ENCODE data around the gene CLSTN2.

The CLSTN2 gene

DNA sequence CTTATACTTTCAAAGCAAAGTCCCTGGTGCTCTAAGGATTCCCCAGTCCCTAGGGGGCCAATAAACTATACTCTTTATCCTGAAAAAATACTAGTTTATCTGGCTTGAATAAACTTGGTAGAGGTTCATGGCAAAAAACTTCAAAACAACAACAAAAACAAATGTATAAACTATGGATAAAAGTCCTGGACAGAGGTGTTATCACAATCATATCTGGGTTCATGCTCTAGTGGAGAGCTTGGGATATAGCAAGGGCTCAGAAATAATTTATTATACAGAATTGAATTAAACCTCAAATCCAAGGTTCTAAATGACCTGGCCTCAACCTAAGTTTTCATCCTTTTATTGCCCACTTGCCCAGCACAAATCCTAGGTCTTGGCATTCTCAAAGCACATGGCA lies 644.3 kb downstream of the CLSTN2 start:
- ChIA-PET POLR2A (no interaction called here), CTCF (no interaction called here)
- DNase-seq (ENCODE audit: extremely low spot score) = no peak
- no peak for TF ChIP-seq FOXK2 (IDR thresholded peaks at IDR 0.05)
- no peak for TF ChIP-seq FOXA1 (IDR thresholded peaks at IDR 0.05)
- no peak for TF ChIP-seq TARDBP (IDR thresholded peaks at IDR 0.05)
- TF ChIP-seq CTBP1 (IDR thresholded peaks at IDR 0.05; ENCODE audit: borderline replicate concordance) = no peak
- no peak for TF ChIP-seq NFRKB (IDR thresholded peaks at IDR 0.05)
- no peak for TF ChIP-seq HDGF (IDR thresholded peaks at IDR 0.05; ENCODE audit: borderline replicate concordance)
- TF ChIP-seq, protein P1, sequence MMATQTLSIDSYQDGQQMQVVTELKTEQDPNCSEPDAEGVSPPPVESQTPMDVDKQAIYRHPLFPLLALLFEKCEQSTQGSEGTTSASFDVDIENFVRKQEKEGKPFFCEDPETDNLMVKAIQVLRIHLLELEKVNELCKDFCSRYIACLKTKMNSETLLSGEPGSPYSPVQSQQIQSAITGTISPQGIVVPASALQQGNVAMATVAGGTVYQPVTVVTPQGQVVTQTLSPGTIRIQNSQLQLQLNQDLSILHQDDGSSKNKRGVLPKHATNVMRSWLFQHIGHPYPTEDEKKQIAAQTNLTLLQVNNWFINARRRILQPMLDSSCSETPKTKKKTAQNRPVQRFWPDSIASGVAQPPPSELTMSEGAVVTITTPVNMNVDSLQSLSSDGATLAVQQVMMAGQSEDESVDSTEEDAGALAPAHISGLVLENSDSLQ (IDR thresholded peaks at IDR 0.05) = no peak
- TF ChIP-seq LEF1 (IDR thresholded peaks at IDR 0.05; ENCODE audit: borderline replicate concordance) = no peak
- no peak for TF ChIP-seq ELF4 (IDR thresholded peaks at IDR 0.05)
- TF ChIP-seq L3MBTL2 (conservative IDR thresholded peaks at IDR 0.05) = no peak
- no peak for TF ChIP-seq ZNF384 (IDR thresholded peaks at IDR 0.05)
- TF ChIP-seq SP1 (IDR thresholded peaks at IDR 0.05) = no peak
- TF ChIP-seq BHLHE40 (IDR thresholded peaks at IDR 0.05; ENCODE audit: borderline replicate concordance) = no peak
- TF ChIP-seq SUZ12 (IDR thresholded peaks at IDR 0.05) = no peak

DNA sequence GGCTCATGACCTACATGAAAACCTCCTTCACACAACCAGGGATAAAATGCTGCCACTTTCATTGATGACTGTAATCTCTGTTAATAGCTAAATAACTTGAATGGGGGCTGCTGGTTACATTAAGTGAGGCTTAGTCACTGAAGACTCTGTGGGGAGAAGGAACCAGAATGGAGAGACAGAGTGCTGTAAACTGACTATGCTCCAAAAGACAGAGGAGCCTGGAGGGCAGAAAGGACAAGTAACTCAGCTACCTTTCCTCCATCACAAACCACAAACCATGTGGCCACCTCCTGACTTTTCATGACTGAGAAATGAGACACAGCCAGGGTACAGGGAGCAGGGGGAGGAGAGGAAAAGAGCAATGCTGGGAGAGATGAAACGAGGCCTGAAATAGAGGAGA lies 645.8 kb downstream of the CLSTN2 start:
- POLR2A ChIA-PET = no interaction called here
- TF ChIP-seq FOXA1 (IDR thresholded peaks at IDR 0.05) = no peak
- no peak for TF ChIP-seq TARDBP (IDR thresholded peaks at IDR 0.05)
- TF ChIP-seq LEF1 (IDR thresholded peaks at IDR 0.05; ENCODE audit: borderline replicate concordance) = no peak
- TF ChIP-seq SUZ12 (IDR thresholded peaks at IDR 0.05) = no peak
- CTCF ChIA-PET = interaction anchor here (1.2 kb wide), 1 partner anchor 71 kb away, joined by 3 read pairs; no protein-coding TSS in a partner anchor
- no peak for DNase-seq (ENCODE audit: extremely low spot score)

DNA sequence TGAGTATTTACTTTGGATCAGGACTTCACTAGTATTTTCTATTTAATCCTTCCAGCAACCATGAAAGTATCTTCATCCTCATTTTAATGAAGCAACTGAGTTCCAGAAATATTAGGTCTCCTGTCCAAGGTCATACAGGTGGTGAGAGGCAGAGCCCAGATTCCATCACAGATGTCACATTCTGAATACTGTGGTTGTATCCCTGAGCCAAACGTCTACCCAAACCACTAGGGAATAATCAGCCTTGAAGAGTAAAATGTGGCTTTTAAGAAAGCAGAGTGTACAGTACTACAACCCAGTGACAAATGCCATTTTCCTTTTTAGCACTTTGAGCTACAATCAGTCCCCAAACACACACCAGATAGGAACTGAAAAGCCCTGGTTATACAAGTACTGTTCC lies 649.6 kb downstream of the CLSTN2 start:
- POLR2A ChIA-PET = no interaction called here
- no peak for DNase-seq (ENCODE audit: extremely low spot score)
- CTCF ChIA-PET = no interaction called here
- TF ChIP-seq ARNT (IDR thresholded peaks at IDR 0.05) = no peak
- no peak for TF ChIP-seq ZNF384 (IDR thresholded peaks at IDR 0.05)

DNA sequence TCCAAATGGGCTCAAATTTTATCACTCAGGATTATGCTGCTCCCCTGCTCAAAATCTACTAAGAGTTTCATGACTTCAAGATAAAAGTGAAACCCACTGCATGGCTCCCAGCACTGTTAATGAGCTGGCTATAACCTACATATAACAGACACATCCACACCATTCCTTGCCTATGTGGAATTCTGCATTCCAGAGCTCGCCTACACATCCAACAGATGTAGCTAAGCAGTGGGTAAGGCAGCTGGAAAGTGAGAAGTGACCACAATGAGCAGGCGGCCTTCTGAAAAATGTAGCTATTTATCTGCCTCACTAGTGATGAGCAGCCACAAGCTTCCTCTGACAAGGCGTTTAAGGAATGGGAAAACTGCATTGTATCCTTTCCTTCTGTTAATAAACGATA lies 650.8 kb downstream of the CLSTN2 start:
- ChIA-PET CTCF (no interaction called here), POLR2A (no interaction called here)
- TF ChIP-seq FOXK2 (IDR thresholded peaks at IDR 0.05) (no peak), SUZ12 (IDR thresholded peaks at IDR 0.05) (no peak), NFRKB (IDR thresholded peaks at IDR 0.05) (no peak), FOXM1 (IDR thresholded peaks at IDR 0.05; ENCODE audit: borderline replicate concordance) (no peak), CTBP1 (IDR thresholded peaks at IDR 0.05; ENCODE audit: borderline replicate concordance) (no peak), ARNT (IDR thresholded peaks at IDR 0.05) (no peak), L3MBTL2 (conservative IDR thresholded peaks at IDR 0.05) (no peak), BHLHE40 (IDR thresholded peaks at IDR 0.05; ENCODE audit: borderline replicate concordance) (no peak), TARDBP (IDR thresholded peaks at IDR 0.05) (no peak), SP1 (IDR thresholded peaks at IDR 0.05) (no peak), ZNF384 (IDR thresholded peaks at IDR 0.05) (no peak)
- TF ChIP-seq, protein P1 (IDR thresholded peaks at IDR 0.05) = no peak
- no peak for DNase-seq (ENCODE audit: extremely low spot score)

DNA sequence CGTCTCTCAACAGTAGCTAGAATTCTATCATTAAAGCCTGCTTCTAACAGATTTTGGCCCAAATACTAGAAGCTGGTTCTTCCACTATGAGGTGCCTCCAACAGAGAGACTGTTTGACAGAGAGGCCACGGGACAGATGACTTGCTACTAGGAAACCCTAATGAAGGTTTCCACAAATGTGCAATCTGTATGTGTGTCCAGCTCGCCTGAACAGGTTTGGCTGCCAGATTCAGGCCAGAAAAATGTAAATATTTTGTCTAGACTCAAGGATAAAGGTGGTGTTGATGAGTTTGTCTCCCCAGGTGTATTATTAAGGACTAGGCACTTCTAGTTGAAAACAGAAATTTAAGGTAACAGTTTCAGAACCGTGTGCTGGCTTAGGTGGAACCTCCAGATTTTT lies 651.3 kb downstream of the CLSTN2 start:
- POLR2A ChIA-PET = no interaction called here
- no peak for TF ChIP-seq ZNF384 (IDR thresholded peaks at IDR 0.05)
- no peak for TF ChIP-seq CTBP1 (IDR thresholded peaks at IDR 0.05; ENCODE audit: borderline replicate concordance)
- TF ChIP-seq FOXK2 (IDR thresholded peaks at IDR 0.05) = no peak
- TF ChIP-seq FOXA1 (IDR thresholded peaks at IDR 0.05) = no peak
- no peak for TF ChIP-seq ARNT (IDR thresholded peaks at IDR 0.05)
- no peak for TF ChIP-seq TARDBP (IDR thresholded peaks at IDR 0.05)
- TF ChIP-seq HDGF (IDR thresholded peaks at IDR 0.05; ENCODE audit: borderline replicate concordance) = no peak
- TF ChIP-seq FOXM1 (IDR thresholded peaks at IDR 0.05; ENCODE audit: borderline replicate concordance) = no peak
- TF ChIP-seq SUZ12 (IDR thresholded peaks at IDR 0.05) = no peak
- TF ChIP-seq ELF4 (IDR thresholded peaks at IDR 0.05) = no peak
- no peak for TF ChIP-seq NFRKB (IDR thresholded peaks at IDR 0.05)
- CTCF ChIA-PET = no interaction called here
- DNase-seq (ENCODE audit: extremely low spot score) = no peak

DNA sequence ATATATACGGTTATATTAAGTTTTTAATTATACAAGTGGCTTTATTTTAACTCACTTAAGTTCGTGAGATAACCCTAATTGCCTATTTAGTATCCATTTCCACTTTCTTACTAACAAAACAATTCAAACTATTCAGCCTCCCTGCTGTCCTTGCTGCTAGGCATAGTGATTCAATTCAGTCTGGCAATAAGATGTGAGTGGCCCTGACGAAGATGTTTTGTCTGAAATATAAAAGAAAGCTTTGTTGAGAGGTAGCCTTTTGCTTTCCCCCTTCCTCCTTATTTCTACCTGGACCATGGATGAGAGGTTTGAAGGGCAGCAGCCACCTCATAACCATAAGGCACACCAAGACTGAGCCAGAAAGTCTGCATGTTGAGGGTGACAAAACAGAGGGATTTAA lies 653.6 kb downstream of the CLSTN2 start:
- CTCF ChIA-PET = no interaction called here
- no peak for DNase-seq (ENCODE audit: extremely low spot score)
- POLR2A ChIA-PET = no interaction called here

DNA sequence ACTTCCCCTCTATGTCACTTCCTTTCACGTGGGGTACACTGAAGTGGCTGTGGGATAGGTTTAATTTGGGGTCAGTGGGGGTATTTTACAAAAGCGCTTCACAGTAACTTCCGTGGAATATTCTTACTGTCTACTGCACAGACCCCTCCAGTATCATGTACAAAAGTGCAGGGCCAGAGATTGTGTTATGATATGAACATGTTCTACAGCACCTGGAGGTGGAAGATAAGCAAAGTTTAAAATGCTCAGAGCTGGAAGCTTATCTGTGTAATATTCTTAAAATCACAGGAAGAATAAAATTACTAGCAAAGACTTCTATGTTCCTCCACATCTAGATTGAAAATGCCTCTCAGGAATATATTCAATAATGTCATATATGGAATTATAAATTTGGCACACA lies 658.8 kb downstream of the CLSTN2 start:
- ChIA-PET CTCF (no interaction called here), POLR2A (no interaction called here)
- no peak for TF ChIP-seq SP1 (IDR thresholded peaks at IDR 0.05)
- TF ChIP-seq, protein P1 (IDR thresholded peaks at IDR 0.05) = no peak
- no peak for TF ChIP-seq FOXM1 (IDR thresholded peaks at IDR 0.05; ENCODE audit: borderline replicate concordance)
- no peak for TF ChIP-seq TARDBP (IDR thresholded peaks at IDR 0.05)
- TF ChIP-seq FOXA1 (IDR thresholded peaks at IDR 0.05) = no peak
- DNase-seq (ENCODE audit: extremely low spot score) = no peak

More for the DNA sequence above, 653.6 kb downstream of the CLSTN2 start:
- TF ChIP-seq LEF1 (IDR thresholded peaks at IDR 0.05; ENCODE audit: borderline replicate concordance) (no peak), BHLHE40 (IDR thresholded peaks at IDR 0.05; ENCODE audit: borderline replicate concordance) (no peak), SUZ12 (IDR thresholded peaks at IDR 0.05) (no peak), FOXA1 (IDR thresholded peaks at IDR 0.05) (no peak), SP1 (IDR thresholded peaks at IDR 0.05) (no peak), FOXK2 (IDR thresholded peaks at IDR 0.05) (no peak), ZNF384 (IDR thresholded peaks at IDR 0.05) (no peak)

Measured in HEK293T (cell line).